GM18520 (cell line): Measurements from ENCODE around the gene BSND.

ENCODE experiments used
- ATAC-seq: cut with Tn5 transposase; IDR thresholded peaks from one replicate; pipeline ENCODE4 v1.9.1; 2021; ENCODE audit not compliant: unreplicated experiment

The BSND gene

DNA sequence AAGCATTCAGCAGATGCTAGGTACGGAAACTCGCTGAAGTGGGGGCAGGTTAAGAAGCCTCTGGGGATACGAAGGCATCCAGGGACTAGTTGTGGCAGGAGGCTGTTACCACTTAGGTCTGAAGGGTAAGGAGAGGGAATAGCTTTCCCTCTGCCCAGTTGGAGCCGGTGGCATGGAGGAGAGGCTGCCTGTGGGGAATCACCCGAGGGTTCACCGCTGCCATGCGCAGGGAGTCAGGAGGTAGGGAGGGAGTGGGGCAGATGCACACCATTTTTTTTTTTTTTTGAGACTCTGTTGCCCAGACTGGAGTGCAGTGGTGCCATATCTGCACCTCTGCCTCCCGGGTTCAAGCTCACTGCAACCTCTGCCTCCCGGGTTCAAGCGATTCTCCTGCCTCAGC, 46.7 kb downstream of the BSND start:
- no peak for ATAC-seq

DNA sequence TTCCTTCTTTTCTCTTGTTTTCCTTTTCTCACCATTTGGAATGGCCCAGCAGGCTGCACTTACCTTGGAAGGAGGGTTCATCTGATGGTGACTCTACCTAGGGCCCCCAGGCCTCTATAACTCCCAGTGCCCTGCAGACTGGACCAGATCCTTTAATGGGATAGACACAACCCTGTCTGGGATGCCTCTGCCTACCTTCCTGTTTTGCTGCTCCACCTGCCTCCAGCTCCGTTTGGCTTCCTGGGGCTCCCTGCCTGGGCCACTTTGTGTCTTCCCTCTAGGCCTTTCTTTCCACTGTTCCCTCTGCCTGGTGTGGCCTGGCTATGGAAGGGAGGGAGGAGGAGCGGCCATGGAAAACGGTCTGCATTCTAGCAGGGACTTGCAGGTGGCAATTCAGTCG, 48.1 kb downstream of the BSND start:
- no peak for ATAC-seq

DNA sequence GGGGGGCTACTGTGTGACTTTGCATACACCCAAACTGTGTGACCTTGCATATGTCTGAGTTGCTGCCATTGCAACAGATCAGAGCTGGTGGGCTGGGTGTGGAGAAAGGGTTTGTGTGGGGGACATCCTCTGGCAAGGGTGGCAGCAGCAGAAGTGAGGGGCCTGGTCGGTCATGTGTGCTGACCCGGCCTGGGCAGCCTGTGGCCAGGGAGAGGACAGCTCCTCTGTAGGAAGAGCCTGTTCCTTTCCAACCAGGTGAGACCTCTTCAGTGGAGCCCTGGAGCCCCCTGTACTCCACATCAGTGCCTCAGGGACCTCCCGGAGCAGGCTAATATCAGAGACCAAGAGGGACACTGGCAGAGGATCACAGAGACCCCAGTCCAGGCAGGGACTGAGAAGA, 48.9 kb downstream of the BSND start:
- ATAC-seq, result no peak

DNA sequence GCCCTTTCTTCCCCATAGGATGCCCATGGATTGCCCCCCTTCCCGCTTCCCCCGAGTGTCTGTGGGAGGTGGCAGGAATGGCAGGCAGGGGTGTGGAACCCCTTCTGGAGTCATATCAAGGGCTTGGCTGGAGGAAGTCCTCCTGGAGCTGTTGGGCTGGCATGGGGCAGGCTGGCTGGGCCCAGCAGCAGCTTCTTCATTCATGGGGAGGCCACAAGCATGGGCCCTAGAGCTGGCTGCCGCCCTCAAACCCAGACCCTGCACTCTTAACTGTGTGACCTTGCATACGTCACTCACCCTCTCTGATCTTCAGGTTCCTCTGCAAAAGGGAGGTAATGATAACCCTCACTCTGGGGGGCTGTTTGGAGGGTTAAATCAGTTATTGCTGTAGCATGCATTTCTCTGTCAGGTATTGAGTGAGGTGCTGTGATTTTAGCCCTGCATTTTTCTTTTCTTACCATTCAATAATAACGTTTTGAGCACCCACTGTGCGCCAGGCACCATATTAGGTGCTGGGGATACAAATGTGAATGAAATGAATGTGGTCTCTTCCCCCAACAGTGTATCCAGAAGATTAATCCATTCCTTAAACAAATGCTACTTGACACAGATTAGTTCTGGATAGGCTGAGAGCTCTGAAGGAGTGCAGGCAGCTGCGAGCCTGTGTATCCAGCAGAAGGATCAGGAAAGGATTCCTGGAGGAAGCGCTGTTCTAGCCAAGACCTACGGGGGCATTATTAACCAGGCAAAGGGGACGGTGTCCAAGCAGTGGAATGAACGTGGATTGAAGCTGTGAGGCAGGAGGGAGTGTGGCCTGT, 49.9 kb downstream of the BSND start:
- no peak for ATAC-seq

DNA sequence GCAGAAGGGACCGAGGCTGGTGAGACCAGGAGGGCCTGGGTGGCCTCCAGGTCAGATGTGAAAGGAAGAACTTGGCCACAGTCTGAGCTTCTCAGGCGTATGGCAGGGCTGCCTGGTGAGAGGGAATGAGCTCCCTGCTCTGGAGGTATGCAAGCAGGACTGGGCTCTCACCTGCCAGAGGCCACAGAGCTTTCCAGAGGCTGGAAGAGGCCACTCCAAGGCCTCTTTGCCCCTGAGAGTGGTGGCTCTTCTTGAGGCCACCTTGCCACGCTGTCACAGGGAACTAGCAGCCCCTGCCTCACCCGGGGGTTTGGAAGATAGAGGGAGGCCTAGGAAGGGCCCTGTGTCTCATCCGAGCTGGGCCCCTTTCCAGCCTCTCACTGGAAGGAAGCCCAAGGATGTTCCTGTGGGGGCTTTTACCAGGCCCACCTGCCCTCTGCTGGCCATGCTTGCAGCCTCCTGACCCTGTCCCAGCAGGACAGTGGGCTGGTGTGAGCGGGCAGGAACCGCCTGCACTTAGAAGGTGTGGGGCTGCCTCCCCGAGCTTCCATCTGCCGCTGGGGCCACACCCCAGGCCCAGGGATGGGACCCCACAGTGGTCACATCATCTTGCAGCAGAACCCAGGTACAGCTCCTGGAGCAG, 50.7 kb downstream of the BSND start:
- ATAC-seq, result no peak

DNA sequence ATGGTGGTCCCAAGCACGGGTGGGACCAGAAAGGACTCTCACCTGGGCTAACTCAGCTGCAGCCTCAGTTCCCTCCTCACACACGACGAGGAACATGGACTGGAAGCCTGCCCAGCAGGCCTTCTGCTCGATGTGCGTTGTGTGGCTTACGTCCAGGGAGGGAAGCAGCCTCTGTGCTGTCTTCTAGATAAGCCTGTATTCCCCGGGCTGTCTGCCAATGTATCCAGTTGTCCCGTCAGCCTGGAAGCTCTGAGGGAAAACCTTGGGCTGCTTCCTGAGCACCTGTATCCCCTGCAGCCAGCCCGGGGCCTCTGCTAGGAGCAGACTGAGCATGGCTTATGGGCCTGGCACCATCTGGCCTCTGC, 51.2 kb downstream of the BSND start:
- no peak for ATAC-seq

- ATAC-seq, result no peak
Observed at GRCh38 chr1:55050283-55050682, 51.5 kb downstream of the BSND start.

DNA sequence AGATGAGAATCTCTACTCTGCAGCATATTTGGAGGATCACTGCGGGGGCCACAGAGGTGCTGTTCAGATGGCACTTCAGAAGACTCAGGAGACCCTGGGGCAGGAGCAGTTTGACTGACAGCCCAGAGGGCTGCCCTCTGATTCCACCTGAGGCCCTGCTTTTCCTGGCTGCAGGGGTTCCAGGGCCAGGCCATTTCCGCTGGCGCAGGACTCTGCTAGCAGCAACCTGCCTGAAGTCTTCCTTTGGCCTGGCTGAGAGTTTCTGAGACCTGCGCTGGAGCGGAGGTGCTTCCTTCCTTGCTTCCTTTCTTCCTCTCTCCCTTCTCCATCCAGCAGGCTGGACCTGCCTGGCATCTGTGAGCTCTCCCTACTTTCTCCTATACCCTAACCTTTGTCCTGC, 52.4 kb downstream of the BSND start:
- no peak for ATAC-seq

GRCh38 chr1:55051621-55052020, 52.9 kb downstream of the BSND start:
- ATAC-seq, result no peak

- ATAC-seq, result no peak
Observed at GRCh38 chr1:55052221-55053142, 53.7 kb downstream of the BSND start.

DNA sequence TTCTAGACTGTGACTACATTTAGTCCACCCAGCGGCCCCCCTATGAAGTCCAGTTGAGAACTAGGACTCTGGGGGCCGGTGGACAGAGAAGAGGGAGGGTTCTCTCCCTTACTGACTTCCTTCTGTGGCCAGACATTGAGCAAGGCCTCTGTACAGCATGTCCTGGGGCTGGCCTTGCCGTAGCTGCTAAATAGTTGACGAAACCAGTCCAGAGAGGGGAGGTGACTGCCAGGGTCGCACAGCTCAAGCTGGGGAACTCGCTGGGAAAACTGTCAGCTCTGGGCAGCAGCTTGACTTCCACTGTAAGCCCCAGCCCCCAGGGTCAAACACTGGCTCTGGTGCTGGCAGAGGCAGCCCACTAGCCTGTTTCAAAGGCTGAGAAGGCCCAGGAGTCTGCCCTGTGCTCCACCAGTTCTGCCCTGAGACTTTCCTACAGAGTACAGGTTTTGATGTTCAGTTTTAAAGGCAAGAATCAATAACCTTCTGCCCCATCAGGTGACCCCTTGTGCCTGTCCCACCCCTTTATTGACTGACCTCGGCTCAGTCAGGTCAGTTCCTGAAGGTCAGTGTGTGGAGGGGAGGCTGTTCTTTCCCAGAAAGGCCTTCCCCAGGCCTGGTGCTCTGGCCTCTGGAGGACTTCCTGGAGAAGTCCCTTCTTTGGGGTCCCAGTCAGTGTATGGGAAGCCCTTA, 54.7 kb downstream of the BSND start:
- no peak for ATAC-seq

GRCh38 chr1:55054396-55054795, 55.7 kb downstream of the BSND start:
- ATAC-seq, result no peak

DNA sequence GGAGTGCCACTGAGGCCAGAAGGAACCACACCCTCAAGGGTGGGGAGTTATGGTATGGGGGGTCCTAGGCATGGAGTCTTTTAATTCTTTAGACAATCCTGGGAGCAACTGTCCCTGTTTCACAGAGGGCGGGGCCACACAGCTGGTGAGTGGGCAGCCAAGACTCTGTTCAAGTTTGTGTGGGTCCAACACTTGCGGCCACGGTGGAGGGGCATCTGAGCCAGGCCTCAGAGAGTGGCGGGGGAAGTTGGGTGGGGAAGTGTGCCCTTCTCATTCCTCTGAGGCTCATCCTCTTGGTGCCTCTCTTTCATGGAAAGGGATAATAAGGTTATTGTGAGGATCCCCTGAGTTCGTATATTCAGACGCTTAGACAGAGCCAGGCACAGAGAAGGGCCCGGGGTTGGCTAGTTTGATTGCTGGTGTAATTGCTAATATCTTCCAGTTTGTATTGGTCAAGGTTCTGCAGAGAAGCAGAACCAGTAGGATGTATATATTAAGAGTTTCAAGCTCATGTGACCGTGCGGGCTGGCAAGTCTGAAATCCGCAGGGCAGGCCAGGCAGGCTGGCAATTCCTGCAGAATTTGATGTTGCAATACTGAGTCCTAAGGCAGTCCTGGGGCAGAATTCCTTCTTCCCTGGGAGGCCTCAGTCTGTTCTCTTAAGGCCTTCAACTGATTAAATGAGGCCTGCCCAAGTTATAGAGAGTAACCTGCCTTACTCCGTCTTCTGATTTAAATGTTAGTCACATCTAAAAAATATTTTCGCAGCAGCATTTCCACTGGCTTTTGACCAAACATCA, 56.5 kb downstream of the BSND start:
- no peak for ATAC-seq

- no peak for ATAC-seq
Observed at GRCh38 chr1:55055951-55056631, 57.4 kb downstream of the BSND start.

DNA sequence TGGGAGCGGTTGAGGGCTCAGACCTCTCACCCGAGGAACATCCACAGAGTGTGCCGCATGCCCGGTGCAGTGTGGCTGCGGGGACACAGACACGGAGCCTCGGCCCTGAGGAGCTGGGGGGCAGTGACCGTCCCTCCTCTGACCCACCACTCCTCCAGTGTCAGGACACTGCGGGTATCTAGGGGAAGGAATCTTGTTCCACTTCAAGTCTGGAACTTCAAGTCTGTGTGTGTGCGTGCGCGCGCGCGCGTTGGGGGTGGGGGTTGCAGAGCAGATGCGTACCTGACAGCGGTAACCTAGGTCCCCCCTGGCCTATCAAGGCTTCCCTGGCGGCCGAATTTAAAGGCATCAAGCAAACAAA, 57.9 kb downstream of the BSND start:
- no peak for ATAC-seq

GRCh38 chr1:55057270-55057955, 58.7 kb downstream of the BSND start:
- ATAC-seq, result no peak

DNA sequence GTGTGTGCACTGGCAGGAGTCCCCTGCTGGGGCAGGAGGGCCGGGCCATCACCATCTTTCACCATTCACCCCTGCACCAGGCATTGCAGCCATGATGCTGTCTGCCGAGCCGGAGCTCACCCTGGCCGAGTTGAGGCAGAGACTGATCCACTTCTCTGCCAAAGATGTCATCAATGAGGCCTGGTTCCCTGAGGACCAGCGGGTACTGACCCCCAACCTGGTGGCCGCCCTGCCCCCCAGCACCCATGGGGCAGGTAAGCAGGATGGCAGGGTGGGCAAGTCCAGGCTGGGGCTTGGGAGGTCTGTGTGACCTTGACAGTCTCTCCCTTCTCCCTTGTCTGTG, 59.2 kb downstream of the BSND start:
- no peak for ATAC-seq

GRCh38 chr1:55059302-55060132, 60.8 kb downstream of the BSND start:
- no peak for ATAC-seq
